ENCODE measurements around the gene SPTBN2. TPM values are rescaled to one million over a fixed set of nuclear protein-coding genes. Genes with fewer than 3 reads are reported as not detected.

The SPTBN2 gene
- total RNA-seq, 2 experiments from 2014 or later: not detected

GRCh38 chr11:66718320-66718971, 10.6 kb downstream of the SPTBN2 start:
- no peaks in the 10 kb centered on the region for H3K36me3 ChIP-seq (ENCODE audit: insufficient read depth, low read length)
- H3K27me3 ChIP-seq (ENCODE audit: control insufficient read depth in 1 of 2, insufficient read depth in 2 of 2, low read length in 2 of 2): peaks cover 0 to 8% of the 10 kb centered on the region in 2 experiments
- Mint-ChIP-seq H3K4me3 (no peak overlapping the region), H3K36me3 (ENCODE audit: low read depth) (no peaks in the 10 kb centered on the region), H3K4me1 (ENCODE audit: low read depth) (no peaks in the 10 kb centered on the region), H3K9me3 (no peaks in the 10 kb centered on the region), H3K27me3 (peaks cover 70% of the 10 kb centered on the region), H3K27ac (no peak overlapping the region)
- H3K27ac ChIP-seq (ENCODE audit: low read depth in 1 of 2, low read length in 2 of 2): no peak overlapping the region
- H3K4me3 ChIP-seq (ENCODE audit: low read length): no peak overlapping the region
- POLR2A ChIA-PET: no interaction called here
- DNase-seq (no peak), ATAC-seq (ENCODE audit: poor library complexity) (no peak)
- H3K9me3 ChIP-seq (ENCODE audit: control insufficient read depth in 1 of 2, insufficient read depth in 1 of 2, low read length in 2 of 2): no peaks in the 10 kb centered on the region
- CTCF ChIA-PET: no interaction called here
- H3K4me1 ChIP-seq (ENCODE audit: insufficient read depth, low read length): peaks cover 7% of the 10 kb centered on the region
- no peak for TF ChIP-seq CTCF (IDR thresholded peaks at IDR 0.05)
- intact Hi-C loops (cut with DNase I, micrococcal nuclease): no loop called here

DNA sequence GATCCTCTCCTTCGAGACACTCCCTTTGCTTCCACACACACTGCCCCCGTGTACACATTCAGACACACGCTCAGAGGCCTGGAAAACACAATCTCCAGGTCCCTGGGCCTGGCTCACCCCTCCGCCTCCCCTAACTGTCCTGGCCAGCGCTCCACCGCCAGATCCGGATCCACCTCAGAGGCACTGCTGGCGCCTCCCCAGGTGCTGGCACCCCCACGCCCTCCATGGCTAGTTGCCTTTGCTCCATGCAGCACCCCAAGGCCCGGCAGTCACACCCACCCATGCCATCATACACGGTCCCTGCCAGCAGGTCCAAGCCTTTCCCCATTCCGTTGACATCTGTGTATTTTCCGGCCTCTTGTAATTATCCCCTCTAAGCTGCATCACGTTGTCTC, 11.1 kb downstream of the SPTBN2 start:
- intact Hi-C loops (cut with DNase I, micrococcal nuclease): no loop called here
- no peaks in the 10 kb centered on the region for H3K36me3 ChIP-seq (ENCODE audit: insufficient read depth, low read length)
- no peak overlapping the region for H3K27ac ChIP-seq (ENCODE audit: low read depth in 1 of 2, low read length in 2 of 2)
- no peaks in the 10 kb centered on the region for H3K4me1 Mint-ChIP-seq (ENCODE audit: low read depth)
- no peak for TF ChIP-seq CTCF (IDR thresholded peaks at IDR 0.05)
- H3K27me3 Mint-ChIP-seq: peaks cover 66% of the 10 kb centered on the region
- H3K9me3 ChIP-seq (ENCODE audit: control insufficient read depth in 1 of 2, insufficient read depth in 1 of 2, low read length in 2 of 2): no peaks in the 10 kb centered on the region
- peaks cover 0 to 8% of the 10 kb centered on the region in 2 experiments for H3K27me3 ChIP-seq (ENCODE audit: control insufficient read depth in 1 of 2, insufficient read depth in 2 of 2, low read length in 2 of 2)
- no peak overlapping the region for H3K27ac Mint-ChIP-seq
- H3K4me3 Mint-ChIP-seq: no peak overlapping the region
- ATAC-seq (ENCODE audit: poor library complexity) (no peak), DNase-seq (no peak)
- H3K9me3 Mint-ChIP-seq: no peaks in the 10 kb centered on the region
- H3K4me3 ChIP-seq (ENCODE audit: low read length): no peak overlapping the region
- CTCF ChIA-PET: no interaction called here
- H3K36me3 Mint-ChIP-seq (ENCODE audit: low read depth): no peaks in the 10 kb centered on the region
- POLR2A ChIA-PET: no interaction called here
- peaks cover 7% of the 10 kb centered on the region for H3K4me1 ChIP-seq (ENCODE audit: insufficient read depth, low read length)

- POLR2A ChIA-PET: no interaction called here
- no peak overlapping the region for H3K27ac ChIP-seq (ENCODE audit: low read depth in 1 of 2, low read length in 2 of 2)
- no peak for TF ChIP-seq CTCF (IDR thresholded peaks at IDR 0.05)
- no peak overlapping the region for H3K4me3 Mint-ChIP-seq
- no peaks in the 10 kb centered on the region for H3K36me3 ChIP-seq (ENCODE audit: insufficient read depth, low read length)
- H3K4me3 ChIP-seq (ENCODE audit: low read length): no peak overlapping the region
- no peaks in the 10 kb centered on the region for H3K9me3 Mint-ChIP-seq
- H3K27ac Mint-ChIP-seq: no peak overlapping the region
- no peaks in the 10 kb centered on the region for H3K36me3 Mint-ChIP-seq (ENCODE audit: low read depth)
- no peaks in the 10 kb centered on the region for H3K9me3 ChIP-seq (ENCODE audit: control insufficient read depth in 1 of 2, insufficient read depth in 1 of 2, low read length in 2 of 2)
- peaks cover 61% of the 10 kb centered on the region for H3K27me3 Mint-ChIP-seq
- DNase-seq: no peak
- no peaks in the 10 kb centered on the region for H3K4me1 Mint-ChIP-seq (ENCODE audit: low read depth)
- peaks cover 7% of the 10 kb centered on the region for H3K4me1 ChIP-seq (ENCODE audit: insufficient read depth, low read length)
- no peak for ATAC-seq (ENCODE audit: poor library complexity)
- intact Hi-C loops (cut with DNase I, micrococcal nuclease): no loop called here
- CTCF ChIA-PET: no interaction called here
- peaks cover 0 to 8% of the 10 kb centered on the region in 2 experiments for H3K27me3 ChIP-seq (ENCODE audit: control insufficient read depth in 1 of 2, insufficient read depth in 2 of 2, low read length in 2 of 2)
These were observed 12.0 kb downstream of the SPTBN2 start for GRCh38 chr11:66716996-66717395.

All from CD4-positive, alpha-beta T cell (primary cell).